ENCODE data around the gene USP34.

The USP34 gene

DNA sequence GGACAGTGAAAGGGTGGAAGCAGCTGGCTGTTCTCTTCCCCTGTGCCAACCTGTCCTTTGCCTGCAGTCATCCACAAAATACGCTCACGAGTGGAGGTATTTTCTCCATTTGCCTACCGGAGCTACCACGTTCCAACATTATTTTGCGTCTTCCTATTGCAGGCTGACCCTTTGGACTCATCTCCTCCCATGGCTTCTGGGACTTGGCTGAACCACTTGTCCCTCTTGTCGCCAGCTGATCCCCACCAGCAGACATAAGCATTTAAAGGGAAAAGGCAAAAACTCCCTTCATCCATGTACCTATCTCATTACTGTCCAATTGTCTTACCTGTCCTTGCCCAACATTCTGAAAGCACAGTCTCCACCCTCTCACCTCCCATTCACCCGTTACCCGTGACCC lies 295.9 kb downstream of the USP34 start:
- H3K4me1 ChIP-seq (ENCODE audit: control insufficient read depth in 2 of 2, insufficient read depth in 1 of 2, low read depth in 1 of 2, low read length in 2 of 2) = peaks cover 7 to 13% of the 10 kb centered on the region in 2 donors
- no CpG with 5 or more reads among the region's 8 CpGs for WGBS, 2 donors (ENCODE audit: extremely low coverage in 2 of 2, insufficient read length in 2 of 2, insufficient replicate concordance in 1 of 2)
- H4K8ac ChIP-seq (ENCODE audit: low read depth, low read length) = no peak overlapping the region

DNA sequence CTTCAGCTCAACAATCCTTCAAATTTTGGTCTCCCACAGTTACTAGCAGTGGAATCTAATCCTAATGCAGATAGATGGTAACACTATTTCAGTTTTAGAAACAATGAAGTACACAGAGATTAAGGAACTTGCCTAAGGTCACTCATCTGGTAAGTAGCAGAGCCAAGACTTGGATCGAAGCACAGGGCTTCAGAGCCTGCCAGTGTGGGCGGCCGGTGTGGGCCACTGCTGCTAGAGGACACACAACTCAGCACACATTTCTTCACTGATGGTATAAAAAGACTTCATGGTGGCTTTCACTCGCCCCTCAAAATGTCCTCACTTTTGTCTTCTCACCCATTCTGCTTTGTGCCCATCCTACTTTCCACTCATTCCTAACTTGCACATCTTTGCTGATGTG lies 297.8 kb downstream of the USP34 start:
- no peak overlapping the region for H3K4ac ChIP-seq (ENCODE audit: low read length)
- no peaks in the 10 kb centered on the region for H3K36me3 ChIP-seq (replicated peaks in 1 of 2; ENCODE audit: control insufficient read depth in 2 of 2, insufficient read depth in 2 of 2, low read length in 2 of 2)
- H3K4me1 ChIP-seq (ENCODE audit: control insufficient read depth in 2 of 2, insufficient read depth in 1 of 2, low read depth in 1 of 2, low read length in 2 of 2) = peaks cover 3 to 4% of the 10 kb centered on the region in 2 donors
- H3K27ac ChIP-seq (replicated peaks; ENCODE audit: low read length) = no peak overlapping the region
- no peak for DNase-seq (ENCODE audit: low spot score)
- no peak overlapping the region for H4K91ac ChIP-seq (ENCODE audit: low read depth, low read length, poor library complexity)
- no peak overlapping the region for H3K18ac ChIP-seq (ENCODE audit: low read length)
- H3K14ac ChIP-seq (ENCODE audit: low read length) = no peak overlapping the region
- no peaks in the 10 kb centered on the region for H3K9me3 ChIP-seq (replicated peaks in 1 of 2; ENCODE audit: control insufficient read depth in 2 of 2, insufficient read depth in 1 of 2, low read depth in 1 of 2, low read length in 2 of 2)
- no peak overlapping the region for H4K8ac ChIP-seq (ENCODE audit: low read depth, low read length)
- H3K27me3 ChIP-seq (ENCODE audit: control insufficient read depth in 3 of 3, insufficient read depth in 3 of 3, low read depth in 1 of 3, low read length in 3 of 3) = peaks cover 0 to 3% (median 0%) of the 10 kb centered on the region in 3 experiments
- H2BK5ac ChIP-seq (ENCODE audit: low read length) = no peak overlapping the region
- no peak overlapping the region for H2AFZ ChIP-seq (ENCODE audit: low read length)
- no peak overlapping the region for H2BK15ac ChIP-seq (ENCODE audit: low read length)
- peaks cover 2% of the 10 kb centered on the region for H3K79me1 ChIP-seq (ENCODE audit: low read depth, low read length)
- no peak overlapping the region for H2BK120ac ChIP-seq (ENCODE audit: low read depth, low read length)
- no CpG with 5 or more reads among the region's 4 CpGs for WGBS, 2 donors (ENCODE audit: extremely low coverage in 2 of 2, insufficient read length in 2 of 2, insufficient replicate concordance in 1 of 2)
- H2BK12ac ChIP-seq (ENCODE audit: low read length) = no peak overlapping the region
- no peak overlapping the region for H2AK5ac ChIP-seq (ENCODE audit: low read depth, low read length)
- no peak overlapping the region for H3K23ac ChIP-seq (ENCODE audit: low read depth, low read length, poor library complexity)
- H3K9ac ChIP-seq (ENCODE audit: low read depth, low read length, poor library complexity) = no peak overlapping the region
- no peak overlapping the region for H3K4me2 ChIP-seq (ENCODE audit: insufficient read depth, low read length, poor library complexity, severe bottlenecking)
- no peak overlapping the region for H3K4me3 ChIP-seq (ENCODE audit: low read length in 2 of 2)

More for the DNA sequence above, 295.9 kb downstream of the USP34 start:
- no peak overlapping the region for H2AK5ac ChIP-seq (ENCODE audit: low read depth, low read length)
- no peak overlapping the region for H3K4ac ChIP-seq (ENCODE audit: low read length)
- H3K9me3 ChIP-seq (replicated peaks in 1 of 2; ENCODE audit: control insufficient read depth in 2 of 2, insufficient read depth in 1 of 2, low read depth in 1 of 2, low read length in 2 of 2) = no peaks in the 10 kb centered on the region
- no peak overlapping the region for H2AFZ ChIP-seq (ENCODE audit: low read length)
- peaks cover 1 to 17% of the 10 kb centered on the region in 2 donors for H3K36me3 ChIP-seq (replicated peaks in 1 of 2; ENCODE audit: control insufficient read depth in 2 of 2, insufficient read depth in 2 of 2, low read length in 2 of 2)
- H3K23ac ChIP-seq (ENCODE audit: low read depth, low read length, poor library complexity) = no peak overlapping the region
- no peak overlapping the region for H2BK15ac ChIP-seq (ENCODE audit: low read length)
- no peak overlapping the region for H3K18ac ChIP-seq (ENCODE audit: low read length)
- H2BK5ac ChIP-seq (ENCODE audit: low read length) = no peak overlapping the region
- H3K14ac ChIP-seq (ENCODE audit: low read length) = no peak overlapping the region
- H3K4me2 ChIP-seq (ENCODE audit: insufficient read depth, low read length, poor library complexity, severe bottlenecking) = no peak overlapping the region
- no peak overlapping the region for H3K27ac ChIP-seq (replicated peaks; ENCODE audit: low read length)
- H3K4me3 ChIP-seq (ENCODE audit: low read length in 2 of 2) = no peak overlapping the region
- no peak overlapping the region for H4K91ac ChIP-seq (ENCODE audit: low read depth, low read length, poor library complexity)
- no peak overlapping the region for H3K9ac ChIP-seq (ENCODE audit: low read depth, low read length, poor library complexity)
- H2BK12ac ChIP-seq (ENCODE audit: low read length) = no peak overlapping the region
- no peak for DNase-seq (ENCODE audit: low spot score)
- peaks cover 2% of the 10 kb centered on the region for H3K79me1 ChIP-seq (ENCODE audit: low read depth, low read length)
- H2BK120ac ChIP-seq (ENCODE audit: low read depth, low read length) = no peak overlapping the region
- peaks cover 0 to 3% (median 0%) of the 10 kb centered on the region in 3 experiments for H3K27me3 ChIP-seq (ENCODE audit: control insufficient read depth in 3 of 3, insufficient read depth in 3 of 3, low read depth in 1 of 3, low read length in 3 of 3)

DNA sequence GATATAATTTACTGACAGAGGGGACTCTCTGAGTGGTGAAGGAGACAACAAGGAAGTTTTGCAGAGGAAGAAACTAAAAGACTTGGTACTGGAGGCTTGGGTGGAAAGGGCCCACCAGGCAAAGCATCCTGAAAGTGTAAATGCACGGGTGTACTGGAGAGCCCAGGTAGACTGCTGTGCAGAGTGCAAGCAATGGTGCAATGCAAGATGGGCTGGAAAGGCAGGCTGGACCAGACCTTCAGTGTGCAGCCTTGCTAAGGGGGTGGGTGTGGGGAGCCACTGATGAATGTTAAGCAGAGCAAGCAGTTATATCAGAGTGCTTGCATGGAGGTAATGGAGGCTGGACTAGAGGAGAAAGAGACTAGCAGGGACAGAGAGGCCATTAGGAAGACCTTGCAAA lies 298.2 kb downstream of the USP34 start:
- H3K14ac ChIP-seq (ENCODE audit: low read length) = no peak overlapping the region
- WGBS, 2 donors (ENCODE audit: extremely low coverage in 2 of 2, insufficient read length in 2 of 2, insufficient replicate concordance in 1 of 2) = no CpG with 5 or more reads among the region's 1 CpG
- no peak overlapping the region for H3K23ac ChIP-seq (ENCODE audit: low read depth, low read length, poor library complexity)
- no peak overlapping the region for H2BK5ac ChIP-seq (ENCODE audit: low read length)
- H3K9ac ChIP-seq (ENCODE audit: low read depth, low read length, poor library complexity) = no peak overlapping the region
- H2BK12ac ChIP-seq (ENCODE audit: low read length) = no peak overlapping the region
- H3K27ac ChIP-seq (replicated peaks; ENCODE audit: low read length) = no peak overlapping the region
- no peak overlapping the region for H2BK120ac ChIP-seq (ENCODE audit: low read depth, low read length)
- peaks cover 0 to 2% of the 10 kb centered on the region in 2 donors for H3K4me1 ChIP-seq (ENCODE audit: control insufficient read depth in 2 of 2, insufficient read depth in 1 of 2, low read depth in 1 of 2, low read length in 2 of 2)
- H3K4me2 ChIP-seq (ENCODE audit: insufficient read depth, low read length, poor library complexity, severe bottlenecking) = no peak overlapping the region
- H3K18ac ChIP-seq (ENCODE audit: low read length) = no peak overlapping the region
- no peak overlapping the region for H2AK5ac ChIP-seq (ENCODE audit: low read depth, low read length)
- H3K4ac ChIP-seq (ENCODE audit: low read length) = no peak overlapping the region
- no peak overlapping the region for H3K4me3 ChIP-seq (ENCODE audit: low read length in 2 of 2)
- no peak overlapping the region for H2BK15ac ChIP-seq (ENCODE audit: low read length)
- H3K27me3 ChIP-seq (ENCODE audit: control insufficient read depth in 3 of 3, insufficient read depth in 3 of 3, low read depth in 1 of 3, low read length in 3 of 3) = peaks cover 0 to 3% (median 0%) of the 10 kb centered on the region in 3 experiments
- no peak overlapping the region for H2AFZ ChIP-seq (ENCODE audit: low read length)
- no peaks in the 10 kb centered on the region for H3K9me3 ChIP-seq (replicated peaks in 1 of 2; ENCODE audit: control insufficient read depth in 2 of 2, insufficient read depth in 1 of 2, low read depth in 1 of 2, low read length in 2 of 2)
- no peaks in the 10 kb centered on the region for H3K79me1 ChIP-seq (ENCODE audit: low read depth, low read length)
- no peak for DNase-seq (ENCODE audit: low spot score)
- no peak overlapping the region for H4K91ac ChIP-seq (ENCODE audit: low read depth, low read length, poor library complexity)
- H4K8ac ChIP-seq (ENCODE audit: low read depth, low read length) = no peak overlapping the region
- no peaks in the 10 kb centered on the region for H3K36me3 ChIP-seq (replicated peaks in 1 of 2; ENCODE audit: control insufficient read depth in 2 of 2, insufficient read depth in 2 of 2, low read length in 2 of 2)

DNA sequence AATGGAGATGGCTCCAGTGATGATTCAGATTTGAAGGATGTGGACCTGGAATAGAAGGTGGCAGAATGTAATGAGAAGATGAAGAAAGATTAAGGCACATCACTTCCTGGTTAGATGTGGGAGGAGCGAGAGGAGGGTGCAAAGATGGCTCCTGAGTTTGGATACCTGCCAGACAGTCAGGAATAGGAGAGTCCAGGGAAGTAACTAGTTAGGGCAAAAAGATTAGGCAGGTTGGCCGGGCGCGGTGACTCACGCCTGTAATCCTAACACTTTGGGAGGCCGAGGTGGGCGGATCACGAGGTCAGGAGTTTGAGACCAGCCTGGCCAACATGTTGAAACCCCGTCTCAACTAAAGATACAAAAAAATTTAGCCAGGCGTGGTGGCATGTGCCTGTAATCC lies 303.3 kb downstream of the USP34 start:
- Histone ChIP-seq H3K18ac (ENCODE audit: low read length) (no peak overlapping the region), H2BK120ac (ENCODE audit: low read depth, low read length) (no peak overlapping the region), H3K14ac (ENCODE audit: low read length) (no peak overlapping the region), H3K36me3 (replicated peaks in 1 of 2; ENCODE audit: control insufficient read depth in 2 of 2, insufficient read depth in 2 of 2, low read length in 2 of 2) (peaks cover 11 to 42% of the 10 kb centered on the region in 2 donors), H2BK12ac (ENCODE audit: low read length) (no peak overlapping the region), H3K9me3 (replicated peaks in 1 of 2; ENCODE audit: control insufficient read depth in 2 of 2, insufficient read depth in 1 of 2, low read depth in 1 of 2, low read length in 2 of 2) (no peaks in the 10 kb centered on the region), H3K9ac (ENCODE audit: low read depth, low read length, poor library complexity) (no peak overlapping the region), H3K4me3 (ENCODE audit: low read length in 2 of 2) (no peak overlapping the region), H3K23ac (ENCODE audit: low read depth, low read length, poor library complexity) (no peak overlapping the region), H3K4ac (ENCODE audit: low read length) (no peak overlapping the region), H4K8ac (ENCODE audit: low read depth, low read length) (no peak overlapping the region), H3K4me2 (ENCODE audit: insufficient read depth, low read length, poor library complexity, severe bottlenecking) (no peak overlapping the region), H3K27ac (replicated peaks; ENCODE audit: low read length) (no peak overlapping the region), H2AK5ac (ENCODE audit: low read depth, low read length) (no peak overlapping the region), H2BK15ac (ENCODE audit: low read length) (no peak overlapping the region), H3K79me1 (ENCODE audit: low read depth, low read length) (no peaks in the 10 kb centered on the region), H3K4me1 (ENCODE audit: control insufficient read depth in 2 of 2, insufficient read depth in 1 of 2, low read depth in 1 of 2, low read length in 2 of 2) (no peaks in the 10 kb centered on the region), H2AFZ (ENCODE audit: low read length) (no peak overlapping the region), H2BK5ac (ENCODE audit: low read length) (no peak overlapping the region), H3K27me3 (ENCODE audit: control insufficient read depth in 3 of 3, insufficient read depth in 3 of 3, low read depth in 1 of 3, low read length in 3 of 3) (no peaks in the 10 kb centered on the region), H4K91ac (ENCODE audit: low read depth, low read length, poor library complexity) (no peak overlapping the region)
- no peak for DNase-seq (ENCODE audit: low spot score)
- no CpG with 5 or more reads among the region's 10 CpGs for WGBS, 2 donors (ENCODE audit: extremely low coverage in 2 of 2, insufficient read length in 2 of 2, insufficient replicate concordance in 1 of 2)

Measured in neuronal stem cell (in vitro differentiated cells).